GM06990 (cell line): ENCODE measurements around the gene CREG1.

Source experiments
- DNase-seq: peaks from one replicate; pipeline ENCODE4 v3.0.0-alpha.2; 2011; ENCODE audit not compliant: insufficient read length; ENCODE audit errors: extremely low read depth
- H3K27me3 ChIP-seq: replicated peaks from 2 replicates; pipeline ENCODE4 v1.6.0; 2011; ENCODE audit warnings: low read length; ENCODE audit not compliant: control insufficient read depth, insufficient read depth
- H3K36me3 ChIP-seq: 2 replicates; pipeline ENCODE4 v1.5.1; 2011; ENCODE audit warnings: low read length; ENCODE audit not compliant: control insufficient read depth, insufficient read depth
- H3K4me3 ChIP-seq: replicated peaks from 2 replicates; pipeline ENCODE4 v1.5.1; 2011; ENCODE audit warnings: low read depth, mild to moderate bottlenecking, control low read depth, low read length
- TF ChIP-seq, protein P1 (sequence below): IDR thresholded peaks from 2 replicates; pipeline ENCODE4 v1.5.1; 2011; ENCODE audit warnings: low read length, control low read depth, mild to moderate bottlenecking, inconsistent platforms; ENCODE audit not compliant: insufficient read depth, poor library complexity, severe bottlenecking

The CREG1 gene

DNA sequence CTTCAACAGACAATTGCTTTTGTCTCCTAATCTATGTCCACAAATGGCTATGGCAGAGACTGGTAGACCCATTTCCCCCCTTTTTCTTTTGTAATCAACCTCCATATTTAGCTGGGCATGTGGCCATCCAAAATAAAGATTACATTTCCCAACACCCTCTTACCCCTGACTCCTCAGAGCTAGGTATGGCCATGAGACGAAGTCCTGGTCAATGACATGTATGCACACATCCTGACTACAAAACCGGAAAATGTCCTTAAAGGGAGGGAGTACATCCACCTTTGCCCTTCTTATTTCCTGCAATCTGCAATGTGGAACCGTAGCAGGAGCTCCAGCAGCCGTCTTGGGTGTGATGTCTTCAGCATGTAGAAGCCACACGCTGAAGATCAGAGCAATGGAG is 40.3 kb upstream of the CREG1 start:
- Histone ChIP-seq H3K27me3 (no peaks in the 10 kb centered on the region), H3K36me3 (no peaks in the 10 kb centered on the region), H3K4me3 (no peak overlapping the region)
- TF ChIP-seq, protein P1, sequence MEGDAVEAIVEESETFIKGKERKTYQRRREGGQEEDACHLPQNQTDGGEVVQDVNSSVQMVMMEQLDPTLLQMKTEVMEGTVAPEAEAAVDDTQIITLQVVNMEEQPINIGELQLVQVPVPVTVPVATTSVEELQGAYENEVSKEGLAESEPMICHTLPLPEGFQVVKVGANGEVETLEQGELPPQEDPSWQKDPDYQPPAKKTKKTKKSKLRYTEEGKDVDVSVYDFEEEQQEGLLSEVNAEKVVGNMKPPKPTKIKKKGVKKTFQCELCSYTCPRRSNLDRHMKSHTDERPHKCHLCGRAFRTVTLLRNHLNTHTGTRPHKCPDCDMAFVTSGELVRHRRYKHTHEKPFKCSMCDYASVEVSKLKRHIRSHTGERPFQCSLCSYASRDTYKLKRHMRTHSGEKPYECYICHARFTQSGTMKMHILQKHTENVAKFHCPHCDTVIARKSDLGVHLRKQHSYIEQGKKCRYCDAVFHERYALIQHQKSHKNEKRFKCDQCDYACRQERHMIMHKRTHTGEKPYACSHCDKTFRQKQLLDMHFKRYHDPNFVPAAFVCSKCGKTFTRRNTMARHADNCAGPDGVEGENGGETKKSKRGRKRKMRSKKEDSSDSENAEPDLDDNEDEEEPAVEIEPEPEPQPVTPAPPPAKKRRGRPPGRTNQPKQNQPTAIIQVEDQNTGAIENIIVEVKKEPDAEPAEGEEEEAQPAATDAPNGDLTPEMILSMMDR = no peak
- DNase-seq = no peak

DNA sequence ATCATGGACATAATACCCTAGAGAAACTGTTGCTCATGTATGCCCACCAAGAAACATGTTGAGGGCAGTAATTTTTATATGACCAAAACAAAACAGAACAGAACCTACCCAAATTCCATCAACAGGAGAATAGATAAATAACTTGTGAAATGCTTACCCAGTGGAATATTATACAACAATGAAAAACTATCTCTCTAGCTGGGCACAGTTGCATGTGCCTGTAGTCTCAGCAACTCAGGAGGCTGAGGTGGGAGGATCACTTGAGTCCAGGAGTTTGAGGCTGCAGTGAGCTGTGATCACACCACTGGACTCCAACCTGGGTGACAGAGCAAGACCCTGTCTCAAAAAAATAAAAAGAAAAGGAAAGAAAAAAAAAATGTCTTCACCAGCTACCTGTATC is 38.9 kb upstream of the CREG1 start:
- Histone ChIP-seq H3K36me3 (no peaks in the 10 kb centered on the region), H3K27me3 (no peaks in the 10 kb centered on the region), H3K4me3 (no peak overlapping the region)
- DNase-seq = no peak
- TF ChIP-seq, protein P1 = no peak

DNA sequence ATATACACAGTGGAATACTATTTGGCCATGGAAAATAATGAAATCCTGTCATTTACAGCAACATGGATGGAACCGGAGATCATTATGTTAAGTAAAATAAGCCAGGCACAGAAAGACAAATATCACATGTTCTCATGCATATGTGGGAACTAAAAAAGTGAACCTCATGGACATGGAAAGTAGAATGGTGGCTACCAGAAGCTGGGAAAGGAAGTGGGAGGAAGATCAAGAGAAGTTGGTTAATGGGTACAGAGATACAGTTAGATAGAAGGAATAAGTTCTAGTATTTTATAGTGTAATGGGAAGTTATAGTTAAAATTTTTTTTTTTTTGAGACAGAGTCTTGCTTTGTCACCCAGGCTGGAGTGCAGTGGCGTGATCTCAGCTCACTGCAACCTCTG is 34.8 kb upstream of the CREG1 start:
- no peak for DNase-seq
- TF ChIP-seq, protein P1 = no peak
- Histone ChIP-seq H3K27me3 (no peaks in the 10 kb centered on the region), H3K4me3 (no peak overlapping the region), H3K36me3 (no peaks in the 10 kb centered on the region)

DNA sequence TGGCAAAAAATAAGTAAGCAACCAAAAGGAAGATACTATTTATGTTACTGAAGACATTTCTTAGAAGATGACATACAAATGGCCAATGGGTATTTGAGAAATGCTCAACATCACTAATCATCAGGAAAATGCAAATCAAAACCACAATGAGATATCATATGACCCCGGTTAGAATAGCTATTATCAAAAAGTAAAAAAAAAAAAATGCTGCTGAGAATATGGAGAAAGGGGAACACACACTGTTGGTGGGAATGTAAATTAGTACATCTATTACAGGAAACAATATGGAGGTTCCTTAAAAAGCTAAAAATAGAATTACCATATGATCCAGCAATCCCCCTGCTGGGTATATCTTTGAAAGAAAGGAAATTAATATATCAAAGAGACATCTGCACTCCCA is 34.3 kb upstream of the CREG1 start:
- Histone ChIP-seq H3K4me3 (no peak overlapping the region), H3K27me3 (no peaks in the 10 kb centered on the region), H3K36me3 (no peaks in the 10 kb centered on the region)
- TF ChIP-seq, protein P1 = no peak
- no peak for DNase-seq

DNA sequence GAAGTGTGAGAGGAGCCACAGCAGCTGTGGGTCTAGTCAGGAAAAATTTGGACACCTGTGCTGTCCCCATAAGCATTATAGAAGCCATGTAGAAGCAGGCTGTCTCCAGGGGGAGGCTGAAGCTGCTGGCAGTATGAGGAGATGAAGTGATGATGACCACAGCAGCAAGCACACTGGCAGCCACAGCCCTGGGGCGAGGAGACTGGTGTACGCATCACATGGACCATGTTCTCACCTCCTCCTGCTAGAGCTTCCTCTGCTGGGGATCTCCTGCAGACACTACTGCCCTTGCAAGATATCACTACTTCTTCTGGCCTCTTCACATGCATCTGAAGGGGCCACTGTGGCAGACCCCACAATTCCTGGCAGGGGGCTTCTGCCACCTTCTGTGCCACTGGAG is 33.8 kb upstream of the CREG1 start:
- DNase-seq = no peak
- Histone ChIP-seq H3K36me3 (no peaks in the 10 kb centered on the region), H3K27me3 (no peaks in the 10 kb centered on the region), H3K4me3 (no peak overlapping the region)
- TF ChIP-seq, protein P1 = no peak

DNA sequence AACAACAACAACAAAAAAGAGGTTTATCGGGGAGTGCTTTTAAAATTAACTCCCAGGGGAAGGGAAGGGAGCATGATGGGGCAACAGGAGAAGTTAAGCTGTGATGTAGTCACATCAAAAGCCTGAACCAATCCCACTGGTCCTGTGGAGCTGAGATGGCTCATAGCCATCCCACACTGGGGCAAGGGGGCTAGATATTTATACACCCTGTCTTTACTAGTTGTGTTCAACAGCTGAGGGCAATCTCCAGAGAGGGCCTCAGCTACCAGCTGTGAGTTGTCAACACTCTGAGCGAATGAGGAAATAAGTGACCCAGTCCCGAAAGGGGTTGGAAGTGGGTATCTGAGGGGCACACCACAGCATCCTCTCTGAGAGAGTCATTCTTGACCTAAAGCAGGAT is 31.0 kb upstream of the CREG1 start:
- no peak for DNase-seq
- no peaks in the 10 kb centered on the region for H3K27me3 ChIP-seq
- H3K36me3 ChIP-seq = no peaks in the 10 kb centered on the region
- no peak overlapping the region for H3K4me3 ChIP-seq
- TF ChIP-seq, protein P1 = no peak
